SW 1271 (cell line): Measurements from ENCODE around the gene C19orf53.
A peak's percentile ranks its signal among the peaks of the same experiment; 100 is the strongest.

Source experiments
- DNase-seq, 2 experiments: peaks; one replicate each; lab custom pipeline; 2025; lab: John Stamatoyannopoulos, UW

Gene C19orf53

DNA sequence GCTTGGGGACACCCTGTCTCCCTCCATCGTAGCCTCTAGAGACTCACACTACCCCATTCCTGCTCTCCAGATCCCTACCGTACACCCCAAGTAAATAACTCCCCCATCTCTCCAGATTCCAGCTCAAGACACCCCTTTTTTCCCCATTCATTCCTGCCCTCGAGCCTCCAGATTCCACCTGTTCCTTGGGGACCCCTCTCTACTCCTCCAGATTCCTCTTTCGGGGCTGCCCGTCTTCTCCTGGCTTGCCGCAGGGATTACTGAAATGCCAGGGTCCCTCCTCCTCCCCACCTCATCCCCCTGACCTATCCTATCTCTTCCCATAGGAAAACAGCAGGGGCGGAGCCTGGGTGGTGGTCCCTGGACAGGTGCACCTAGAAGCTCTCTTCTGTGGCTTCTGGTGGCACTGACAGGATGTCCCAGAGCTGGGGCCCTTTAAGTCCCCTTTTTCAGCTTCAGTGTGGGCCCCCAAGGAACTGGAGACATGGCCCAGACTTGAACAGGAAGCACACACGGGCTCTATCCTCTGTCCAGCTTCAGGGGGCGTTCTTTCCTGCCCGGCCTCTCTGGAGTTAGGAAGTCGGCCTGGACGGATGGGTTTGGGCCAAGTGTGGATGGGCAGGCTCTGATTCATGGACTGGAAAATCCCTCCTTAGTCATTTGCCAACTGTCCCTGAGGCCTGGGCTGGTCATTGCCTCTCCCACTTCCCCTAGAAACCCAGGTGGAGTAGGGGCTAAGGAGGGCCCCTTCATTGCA is 22.2 kb downstream of the C19orf53 start:
- peak; percentile 85 to 92 for DNase-seq

DNA sequence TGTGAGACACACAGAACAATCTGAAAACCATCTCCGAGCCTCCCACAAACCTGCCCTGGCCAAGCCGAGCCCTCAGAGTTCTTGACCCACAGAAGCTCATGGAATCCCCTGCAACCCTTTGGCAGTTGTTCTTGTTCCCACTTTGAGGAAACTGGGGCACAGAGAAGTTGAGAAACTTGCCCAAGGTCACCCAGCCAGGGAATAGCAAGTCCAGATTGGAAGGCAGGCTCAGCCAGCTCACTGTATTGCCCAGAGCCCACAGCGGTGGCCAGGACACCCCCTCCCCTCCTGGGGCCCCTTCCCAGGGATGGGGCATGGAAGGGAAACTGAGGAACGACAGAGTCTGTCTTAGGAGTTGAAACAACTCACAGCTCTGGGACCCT is 22.8 kb downstream of the C19orf53 start:
- no peak for DNase-seq

DNA sequence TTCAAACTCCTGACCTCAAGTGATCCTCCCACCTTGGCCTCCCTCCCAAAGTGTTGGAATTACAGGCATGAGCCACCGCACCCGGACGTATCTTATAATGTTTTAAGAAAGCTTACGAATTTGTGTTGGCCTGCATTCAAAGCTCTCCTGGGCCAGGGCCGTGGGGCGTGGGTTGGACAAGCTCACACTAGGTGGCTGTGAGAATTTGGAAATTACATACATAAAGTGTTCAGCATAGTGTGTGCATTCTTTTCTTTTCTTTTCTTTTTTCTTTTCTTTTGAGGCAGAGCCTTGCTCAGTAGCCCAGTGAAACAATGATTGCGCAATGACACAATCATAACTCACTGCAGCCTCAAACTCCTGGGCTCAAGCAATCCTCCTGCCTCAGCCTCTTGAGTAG is 23.6 kb downstream of the C19orf53 start:
- no peak for DNase-seq

DNA sequence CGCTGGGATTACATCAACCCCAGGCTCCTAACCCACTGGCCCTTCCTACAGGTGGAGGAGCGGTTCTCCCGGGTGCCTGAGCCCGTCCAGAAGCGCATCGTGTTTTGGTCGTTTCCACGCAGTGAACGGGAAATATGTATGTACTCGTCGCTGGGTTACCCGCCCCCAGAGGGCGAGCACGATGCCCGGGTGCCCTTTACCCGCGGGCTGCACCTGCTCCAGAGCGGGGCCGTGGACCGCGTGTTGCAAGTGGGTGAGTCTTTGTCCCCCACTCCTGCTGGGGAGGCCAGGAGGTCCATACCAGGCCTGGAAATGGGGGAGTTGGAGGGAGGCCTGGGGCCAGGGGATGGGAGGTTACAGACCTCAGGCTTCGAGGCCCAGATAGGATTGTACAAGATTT is 25.4 kb downstream of the C19orf53 start:
- DNase-seq, result no peak

DNA sequence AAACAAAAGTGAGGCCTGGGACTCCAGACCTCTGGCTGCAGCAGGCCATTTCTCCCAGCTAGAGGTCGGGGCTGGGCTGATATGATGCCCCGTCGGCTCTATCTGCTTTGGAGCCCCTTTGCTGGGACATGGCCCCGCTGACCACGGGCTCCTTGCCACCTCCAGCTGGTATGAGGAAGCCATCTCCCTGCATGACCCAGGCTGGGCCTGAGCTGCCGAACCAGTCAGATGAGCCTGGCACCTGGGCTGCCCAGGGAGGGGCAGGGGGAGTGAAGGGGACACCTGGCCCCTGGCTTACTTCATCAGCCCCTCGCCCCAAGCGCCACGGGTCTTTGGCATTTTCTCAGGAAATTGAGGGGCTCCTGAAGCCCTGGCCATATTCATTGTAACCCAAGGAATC is 28.8 kb downstream of the C19orf53 start:
- DNase-seq, result no peak

DNA sequence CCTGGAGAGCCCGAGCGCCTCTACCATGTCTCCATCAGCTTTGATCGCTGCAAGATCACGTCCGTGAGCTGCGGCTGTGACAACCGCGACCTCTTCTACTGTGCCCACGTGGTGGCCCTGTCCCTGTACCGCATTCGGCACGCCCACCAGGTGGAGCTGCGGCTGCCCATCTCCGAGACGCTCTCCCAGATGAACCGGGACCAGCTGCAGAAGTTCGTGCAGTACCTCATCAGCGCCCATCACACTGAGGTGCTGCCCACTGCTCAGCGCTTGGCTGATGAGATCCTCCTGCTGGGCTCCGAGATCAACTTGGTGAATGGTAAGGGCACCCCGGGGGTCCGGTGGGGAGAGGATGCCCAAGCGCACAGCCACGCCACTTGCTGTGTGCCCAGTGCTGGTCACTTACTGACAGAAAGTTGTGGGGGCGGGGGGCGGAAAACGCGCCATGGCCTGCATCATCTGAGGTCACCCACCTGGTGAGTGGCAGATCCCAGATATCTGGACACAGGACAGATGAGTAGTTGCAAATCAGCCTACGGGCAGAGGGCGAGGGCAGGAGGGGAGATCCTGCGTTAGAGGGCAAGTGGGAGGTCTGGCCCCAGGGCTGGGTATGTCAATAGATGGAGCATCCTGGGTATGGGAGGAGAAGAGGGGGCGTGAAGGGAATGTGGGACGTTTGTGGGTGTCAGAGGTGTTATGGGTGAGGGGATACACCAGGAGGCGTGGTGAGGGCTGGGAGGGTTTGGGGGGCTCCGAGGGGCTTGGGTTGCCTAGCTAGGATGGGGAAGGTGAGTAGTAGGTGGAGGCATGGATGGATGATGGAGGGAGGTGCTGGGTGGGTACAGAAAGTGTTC is 30.8 kb downstream of the C19orf53 start:
- no peak for DNase-seq

DNA sequence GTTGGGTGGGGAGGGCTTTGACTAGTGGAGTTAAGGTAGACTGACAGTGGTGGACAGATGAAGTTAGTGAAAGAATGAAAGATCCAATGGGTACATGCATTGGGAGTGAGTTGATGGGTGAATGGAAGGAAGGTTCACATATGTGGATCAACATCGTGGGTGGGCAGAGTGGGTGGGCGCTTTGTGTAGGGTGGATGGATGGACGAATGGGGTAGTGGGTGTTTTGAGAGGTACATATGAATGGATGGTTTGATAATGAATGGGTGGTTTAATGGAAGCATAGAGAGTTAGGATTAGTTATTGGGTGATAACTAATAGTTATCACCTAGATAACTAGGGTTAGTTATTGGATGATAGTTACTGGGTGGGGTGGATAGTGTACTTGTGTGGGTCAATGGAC is 32.5 kb downstream of the C19orf53 start:
- no peak for DNase-seq

DNA sequence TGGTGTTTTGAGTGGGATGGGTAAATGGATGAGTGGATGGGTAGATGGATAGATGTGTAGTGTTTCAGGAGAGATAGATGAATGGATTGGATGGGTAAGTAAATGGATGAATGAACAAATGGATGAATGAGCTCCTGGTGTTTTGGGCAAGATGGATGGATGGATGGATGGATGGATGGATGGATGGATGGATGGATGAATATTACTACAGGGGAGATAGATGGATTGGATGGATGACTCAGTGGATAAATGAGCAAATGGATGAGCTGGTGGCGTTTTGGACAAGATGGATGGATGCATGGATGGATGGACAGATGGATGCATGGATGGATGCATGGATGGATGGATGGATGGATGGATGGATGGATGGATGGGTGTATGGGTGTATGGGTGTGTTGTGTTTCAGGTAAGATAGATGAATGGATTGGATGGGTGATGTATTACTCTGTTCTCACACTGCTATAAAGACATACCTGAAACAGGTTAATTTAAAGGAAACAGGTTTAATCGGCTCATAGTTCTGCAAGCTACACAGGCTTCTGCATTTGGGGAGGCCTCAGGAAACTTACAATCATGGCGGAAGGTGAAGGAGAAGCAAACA is 33.3 kb downstream of the C19orf53 start:
- no peak for DNase-seq

DNA sequence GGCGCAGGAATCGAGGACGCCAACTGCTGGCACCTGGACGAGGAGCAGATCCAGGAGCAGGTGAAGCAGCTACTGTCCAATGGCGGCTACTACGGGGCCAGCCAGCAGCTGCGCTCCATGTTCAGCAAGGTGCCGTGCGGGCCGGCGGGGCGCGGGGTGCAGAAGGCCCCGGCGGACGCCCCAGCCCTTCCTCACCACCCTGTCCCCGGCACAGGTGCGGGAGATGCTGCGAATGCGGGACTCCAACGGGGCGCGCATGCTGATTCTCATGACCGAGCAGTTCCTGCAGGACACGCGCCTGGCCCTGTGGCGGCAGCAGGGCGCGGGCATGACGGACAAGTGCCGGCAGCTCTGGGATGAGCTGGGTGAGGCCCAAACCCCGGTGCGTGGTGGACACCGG is 34.6 kb downstream of the C19orf53 start:
- no peak for DNase-seq

DNA sequence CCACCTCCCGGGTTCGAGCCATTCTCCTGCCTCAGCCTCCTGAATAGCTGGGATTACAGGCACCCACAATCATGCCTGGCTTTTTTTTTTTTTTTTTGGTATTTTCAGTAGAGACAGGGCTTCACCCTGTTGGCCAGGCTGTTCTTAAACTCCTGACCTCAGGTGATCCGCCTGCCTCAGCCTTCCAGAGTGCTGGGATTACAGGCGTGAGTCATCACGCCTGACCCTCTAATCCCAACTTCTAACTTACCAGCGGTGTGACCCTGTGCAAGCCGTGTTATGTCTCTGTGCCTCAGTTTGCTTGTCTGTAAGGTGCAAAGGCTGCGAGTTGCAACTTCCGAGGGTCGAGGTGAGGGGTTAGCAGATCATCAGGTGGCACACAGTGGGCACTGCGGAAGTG is 38.3 kb downstream of the C19orf53 start:
- DNase-seq, result no peak

DNA sequence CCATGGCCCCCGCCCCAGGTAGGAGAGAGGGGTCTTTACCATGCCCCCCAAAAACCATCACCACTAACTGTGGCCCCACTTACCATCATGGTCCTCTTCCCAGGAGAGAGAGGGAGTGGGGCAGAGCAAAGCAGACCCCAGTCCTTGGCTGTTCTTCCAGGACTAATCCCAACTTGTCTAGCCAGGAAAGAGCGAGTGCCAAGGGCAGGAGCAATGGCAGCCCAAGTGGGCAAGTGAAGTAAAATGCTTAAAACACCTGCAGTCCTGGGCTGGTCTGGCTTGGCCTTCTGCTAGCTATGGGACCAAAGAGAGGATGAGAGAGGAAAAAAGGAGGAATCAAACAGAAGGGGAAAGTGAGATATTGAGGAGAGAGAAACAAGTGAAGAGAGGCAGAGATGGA is 38.9 kb downstream of the C19orf53 start:
- DNase-seq, result no peak

DNA sequence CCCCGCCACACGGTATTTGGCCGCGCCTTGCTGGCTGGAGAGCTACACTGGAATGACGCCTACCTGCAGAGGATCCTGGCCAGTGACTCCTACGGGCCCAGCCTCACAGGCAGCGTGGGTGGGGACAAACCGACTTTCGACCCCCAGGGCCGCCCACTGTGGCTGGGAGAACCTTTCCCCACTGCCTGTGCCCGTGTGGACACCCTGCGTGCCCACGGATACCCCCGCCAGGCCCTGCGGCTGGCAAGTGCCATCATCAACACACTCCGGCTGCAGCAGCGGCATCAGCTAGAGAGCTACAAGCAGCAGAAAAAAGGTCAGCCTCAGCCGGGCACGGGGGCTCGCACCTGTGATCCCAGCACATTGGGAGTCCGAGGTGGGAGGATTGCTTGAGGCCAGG is 40.3 kb downstream of the C19orf53 start:
- no peak for DNase-seq

DNA sequence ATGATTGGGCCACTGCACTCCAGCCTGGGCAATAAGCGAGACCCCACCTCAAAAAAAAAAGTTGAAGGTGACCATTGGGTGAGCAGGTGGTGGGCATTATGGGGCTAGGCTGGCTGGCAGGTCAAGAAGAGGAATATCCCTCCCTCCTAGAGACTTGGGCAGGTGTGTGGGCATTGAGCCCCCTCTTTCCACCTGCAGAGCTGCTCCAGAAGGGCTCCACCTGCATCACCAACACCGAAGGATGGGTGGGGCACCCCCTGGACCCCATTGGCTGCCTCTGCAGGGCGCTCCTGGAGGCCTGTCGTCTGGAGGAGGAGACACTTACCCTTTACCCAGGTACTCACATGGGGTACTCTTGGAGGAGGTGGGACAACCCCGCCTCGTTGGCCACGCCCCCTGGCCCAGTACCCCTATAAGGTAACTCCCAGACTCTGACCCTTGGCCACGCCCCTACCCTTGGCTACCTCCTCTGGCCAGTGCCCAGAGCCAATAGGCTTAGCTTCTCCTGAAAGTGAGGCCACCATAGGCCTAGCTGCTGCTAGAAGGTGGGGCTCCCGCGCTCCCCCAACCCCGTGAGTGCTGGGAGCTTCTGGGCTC is 42.9 kb downstream of the C19orf53 start:
- DNase-seq, result no peak

DNA sequence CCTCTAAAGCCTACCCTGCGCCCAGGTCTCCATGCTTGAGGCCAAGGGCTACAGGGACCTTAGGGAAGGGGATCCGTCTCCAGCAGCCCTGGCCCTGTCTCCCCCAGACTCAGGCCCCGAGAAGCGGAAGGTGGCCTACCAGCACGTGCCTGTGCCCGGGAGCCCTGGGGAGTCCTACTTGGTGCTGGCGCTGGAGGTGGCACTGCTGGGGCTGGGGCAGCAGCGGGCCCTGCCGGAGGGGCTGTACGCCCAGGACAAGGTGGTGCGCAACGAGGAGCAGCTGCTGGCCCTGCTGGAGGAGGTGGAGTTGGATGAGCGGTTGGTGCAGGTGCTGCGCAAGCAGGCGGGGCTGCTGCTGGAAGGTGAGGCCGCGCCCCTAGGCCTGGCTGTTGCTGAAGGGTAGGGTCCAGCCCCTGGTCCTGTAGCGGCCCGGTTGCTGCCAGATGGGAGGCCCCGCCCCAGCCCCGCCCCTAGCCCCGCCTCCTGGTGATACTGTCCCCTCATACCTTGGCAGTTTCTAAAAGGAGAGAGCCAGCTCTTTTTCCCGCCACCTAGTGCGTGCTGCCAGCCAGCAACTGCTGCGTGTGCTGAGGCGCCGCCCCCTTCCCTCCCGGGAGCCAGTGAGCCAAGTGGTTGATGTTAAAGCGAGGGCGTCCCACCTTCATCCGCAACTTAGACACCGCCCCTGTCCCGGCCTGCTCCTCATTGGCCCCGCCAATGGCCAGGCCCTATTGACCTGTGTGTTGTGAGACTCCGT is 43.5 kb downstream of the C19orf53 start:
- no peak for DNase-seq

DNA sequence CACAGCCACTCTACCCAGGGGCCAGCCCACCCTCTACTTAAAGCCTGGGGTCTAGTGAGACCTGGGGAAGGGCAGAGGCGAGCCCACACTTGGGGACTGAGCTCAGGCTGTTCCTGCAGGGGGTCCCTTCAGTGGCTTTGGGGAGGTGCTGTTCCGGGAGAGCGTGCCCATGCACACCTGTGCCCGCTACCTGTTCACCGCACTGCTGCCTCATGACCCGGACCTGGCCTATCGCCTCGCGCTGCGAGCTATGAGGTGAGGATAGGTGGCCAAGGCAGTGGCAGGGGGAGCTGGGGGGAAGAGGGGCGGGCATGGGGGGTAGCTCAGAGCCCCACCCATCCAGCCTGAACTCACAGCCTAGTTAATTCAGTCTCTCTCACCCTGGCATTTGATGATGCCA is 45.0 kb downstream of the C19orf53 start:
- DNase-seq, result no peak

DNA sequence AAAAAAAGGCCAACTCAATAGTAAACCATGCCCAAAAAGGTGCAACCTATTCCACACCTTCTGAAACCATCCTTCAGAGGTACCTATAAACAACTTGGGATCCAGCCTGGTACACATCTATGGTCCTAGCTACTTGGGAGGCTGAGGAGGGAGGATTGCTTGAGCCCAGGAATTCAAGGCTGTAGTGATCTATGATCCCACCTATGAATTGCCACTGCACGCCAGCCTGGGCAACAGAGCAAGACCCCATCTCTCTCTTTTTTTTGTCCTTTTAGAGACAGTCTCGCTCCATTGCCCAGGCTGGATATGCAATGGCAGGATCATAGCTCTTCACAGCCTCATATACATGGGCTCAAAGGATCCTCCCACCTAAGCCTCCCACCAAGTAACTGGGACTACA is 47.0 kb downstream of the C19orf53 start:
- no peak for DNase-seq

DNA sequence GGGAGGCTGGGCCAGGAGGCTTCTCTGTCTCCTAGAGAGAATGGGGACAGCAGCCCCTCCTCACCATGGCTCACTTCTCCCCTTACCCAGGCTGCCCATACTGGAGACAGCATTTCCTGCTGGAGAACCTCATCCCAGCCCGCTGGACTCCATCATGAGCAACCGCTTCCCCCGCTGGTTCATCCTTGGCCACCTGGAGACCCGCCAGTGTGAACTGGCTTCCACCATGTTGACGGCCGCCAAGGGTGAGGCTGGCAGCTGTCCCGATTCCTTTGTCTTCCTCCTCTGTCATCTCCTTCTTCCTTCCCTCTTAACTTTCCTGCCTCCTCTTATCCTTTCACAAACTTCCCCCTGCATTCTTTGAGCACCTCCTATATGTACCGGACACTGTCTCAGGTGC is 49.0 kb downstream of the C19orf53 start:
- no peak for DNase-seq

DNA sequence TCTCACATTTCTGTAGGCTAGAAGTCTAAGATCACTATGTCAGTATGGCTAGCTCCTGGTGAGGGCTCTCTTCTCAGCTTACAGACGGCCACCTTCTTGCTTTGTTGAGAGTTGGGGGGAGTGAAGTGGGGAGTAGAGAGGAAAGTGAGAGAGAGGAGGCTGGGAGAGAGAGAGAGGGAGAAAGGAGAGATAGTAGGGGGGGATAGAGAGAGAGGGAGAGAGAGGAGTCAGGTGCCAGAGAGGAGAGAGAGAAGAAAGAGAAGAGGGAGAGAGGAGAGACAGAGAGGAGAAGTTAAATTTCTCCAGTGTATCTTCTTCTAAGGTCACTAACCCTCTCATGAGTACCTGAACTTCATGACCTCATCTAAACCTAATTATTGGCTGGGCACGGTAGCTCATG is 49.6 kb downstream of the C19orf53 start:
- DNase-seq, result no peak

DNA sequence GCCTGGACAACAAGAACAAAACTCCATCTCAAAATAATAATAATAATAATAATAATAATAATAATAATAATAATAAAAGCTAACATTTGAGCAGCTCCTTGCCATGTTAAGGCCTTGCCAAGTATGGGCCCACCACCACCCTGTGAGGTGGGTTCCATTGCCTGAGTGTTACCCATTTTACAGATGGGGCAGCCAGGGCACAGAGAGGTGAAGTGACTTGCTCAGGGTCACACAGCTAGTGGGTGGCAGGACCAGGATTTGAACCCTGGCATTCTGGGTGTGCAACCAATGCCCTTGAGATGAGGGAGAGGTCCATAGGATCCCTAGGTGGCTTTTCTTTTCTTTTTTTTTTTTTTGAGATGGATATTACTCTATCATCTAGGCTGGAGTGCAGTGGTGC is 50.4 kb downstream of the C19orf53 start:
- no peak for DNase-seq

DNA sequence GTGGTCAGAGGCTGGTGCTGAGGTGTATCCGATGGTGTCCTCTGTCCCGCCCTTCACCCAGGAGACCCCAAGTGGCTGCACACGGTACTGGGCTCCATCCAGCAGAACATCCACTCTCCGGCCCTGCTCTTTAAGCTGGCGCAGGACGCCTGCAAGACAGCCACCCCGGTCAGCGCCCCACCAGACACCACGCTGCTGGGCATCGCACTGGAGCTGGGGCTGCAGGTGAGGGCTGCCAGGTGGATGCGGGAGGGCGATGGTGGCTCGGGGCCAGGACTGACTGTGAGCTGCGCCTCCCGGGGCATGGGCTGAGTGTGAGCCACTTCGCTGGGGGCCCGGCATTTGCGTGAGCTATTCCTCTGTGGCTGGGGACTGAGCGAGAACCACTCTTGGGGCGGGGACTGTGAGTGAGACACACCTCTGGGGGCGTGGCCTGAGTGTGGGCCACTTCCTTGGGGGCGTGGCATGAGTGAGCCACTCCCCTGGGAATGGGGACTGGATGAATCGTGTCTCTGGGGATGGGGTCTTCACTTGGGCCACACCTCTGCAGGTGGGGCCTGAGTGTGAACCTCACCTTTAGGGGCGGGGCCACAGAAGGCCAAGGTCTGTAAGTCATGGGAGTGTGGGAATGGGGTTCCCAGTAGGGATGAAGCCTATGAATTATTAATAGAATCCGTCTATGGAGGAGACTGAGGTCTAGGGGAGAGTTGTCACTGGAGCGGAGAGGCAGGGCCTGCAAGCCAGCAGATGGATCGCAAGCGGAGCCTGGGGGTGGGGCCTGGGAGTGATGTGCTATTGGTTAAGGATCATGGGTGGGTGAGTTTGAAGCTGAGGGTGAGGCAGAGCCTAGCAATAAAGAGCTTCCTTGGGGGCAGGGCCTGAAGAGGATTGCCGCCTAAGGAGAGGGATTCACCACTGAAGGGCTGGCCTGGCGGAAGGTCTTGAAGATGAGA is 51.5 kb downstream of the C19orf53 start:
- no peak for DNase-seq
